Stimulated activated CD4-positive, alpha-beta T cell treated with anti-CD3 and anti-CD28 coated beads, Interleukin-1b, Interleukin-23, amount 100 ng/mL, for 24 hours (primary cell): ENCODE data around the gene IL2RA.

Experiments used
- DNase-seq, 4 experiments: peaks; one replicate each; pipeline ENCODE4 v3.0.0-alpha.2; 2020; ENCODE audit warnings: low read depth in 4 of 4, low spot score in 1 of 4

Gene IL2RA

GRCh38 chr10:5988336-5988920, 73.7 kb downstream of the IL2RA start:
- DNase-seq = no peak

GRCh38 chr10:5987747-5988146, 74.4 kb downstream of the IL2RA start:
- DNase-seq = no peak

GRCh38 chr10:5985029-5985428, 77.1 kb downstream of the IL2RA start:
- no peak for DNase-seq

- DNase-seq = no peak
These were observed 78.4 kb downstream of the IL2RA start for GRCh38 chr10:5983774-5984173.

- DNase-seq = no peak
These were observed 80.6 kb downstream of the IL2RA start for GRCh38 chr10:5981529-5981928.

GRCh38 chr10:5978230-5978489, 84.0 kb downstream of the IL2RA start:
- DNase-seq = no peak

GRCh38 chr10:5977471-5978229, 84.5 kb downstream of the IL2RA start, which contains the start of gene IL15RA:
Gene IL15RA, minus strand, starts transcription at chr10:5977543. Its CDS starts 51 bp downstream, at chr10:5977492.
- DNase-seq = peak; percentile 71 to 90 (median 80)

GRCh38 chr10:5976512-5977470, 85.4 kb downstream of the IL2RA start:
- DNase-seq = peak in 2 of 4 experiments; percentile 41 to 44

- peak in 3 of 4 experiments; percentile 26 to 58 (median 28) for DNase-seq
These were observed 86.3 kb downstream of the IL2RA start for GRCh38 chr10:5975641-5976473.

GRCh38 chr10:5973069-5973468, 89.1 kb downstream of the IL2RA start:
- DNase-seq = no peak

GRCh38 chr10:5971886-5972285, 90.3 kb downstream of the IL2RA start:
- DNase-seq = no peak

GRCh38 chr10:5971315-5971832, 90.8 kb downstream of the IL2RA start:
- no peak for DNase-seq

- DNase-seq = no peak
These were observed 91.6 kb downstream of the IL2RA start for GRCh38 chr10:5970527-5970926.

GRCh38 chr10:5970066-5970465, 92.1 kb downstream of the IL2RA start:
- no peak for DNase-seq

- DNase-seq = no peak
These were observed 93.3 kb downstream of the IL2RA start for GRCh38 chr10:5968681-5969453.

- DNase-seq = no peak
These were observed 94.0 kb downstream of the IL2RA start for GRCh38 chr10:5968037-5968680.

GRCh38 chr10:5965266-5965665, 96.9 kb downstream of the IL2RA start:
- DNase-seq = no peak

GRCh38 chr10:5964736-5965135, 97.4 kb downstream of the IL2RA start:
- no peak for DNase-seq

- DNase-seq = no peak
These were observed 98.6 kb downstream of the IL2RA start for GRCh38 chr10:5963591-5963990.
